Testis (tissue), 2 donors: Measurements from ENCODE around the gene MAEA.

Experiments
- CTCF ChIP-seq, 3 experiments: fragments of 450-650 bp in 2 of 3; fragments of 200-600 bp in 1 of 3; sonication (generic) in 1 of 3; IDR thresholded peaks; one replicate each; pipeline ENCODE4 v1.5.1; 2016 to 2019; ENCODE audit warnings: antibody characterized with exemption in 3 of 3, mild to moderate bottlenecking in 2 of 3, moderate library complexity in 1 of 3
- POLR2A ChIP-seq: fragments of 450-650 bp; IDR thresholded peaks from one replicate; pipeline ENCODE4 v1.6.1; 2017; ENCODE audit warnings: antibody characterized with exemption, mild to moderate bottlenecking, moderate library complexity

GRCh38 chr4:1355378-1355777 is 65.7 kb downstream of the MAEA start:
- TF ChIP-seq CTCF (IDR thresholded peaks at IDR 0.05) (no peak), POLR2A (no peak)
